ENCODE results near the gene TMEM184C.

Gene TMEM184C

GRCh38 chr4:147674073-147674472 lies 56.9 kb downstream of the TMEM184C start:
- Histone ChIP-seq H3K36me3 (replicated peaks; ENCODE audit: insufficient read depth, low read length) (no peaks in the 10 kb centered on the region), H3K9ac (ENCODE audit: low read length) (no peak overlapping the region), H3K27ac (ENCODE audit: low read length) (no peak overlapping the region), H3K27me3 (replicated peaks; ENCODE audit: insufficient read depth, low read length) (no peaks in the 10 kb centered on the region), H4K20me1 (ENCODE audit: insufficient read depth, low read length) (no peaks in the 10 kb centered on the region), H3K4me2 (ENCODE audit: low read depth, low read length) (no peak overlapping the region), H3K4me3 (ENCODE audit: low read length) (no peak overlapping the region), H3K4me1 (ENCODE audit: low read length) (no peaks in the 10 kb centered on the region), H3K9me3 (replicated peaks; ENCODE audit: insufficient read depth, low read length) (no peaks in the 10 kb centered on the region), H2AFZ (ENCODE audit: low read length) (no peak overlapping the region), H3F3A (ENCODE audit: insufficient read depth, low read length) (no peaks in the 10 kb centered on the region), H3K79me2 (ENCODE audit: low read length) (no peaks in the 10 kb centered on the region), H3K9me2 (replicated peaks; ENCODE audit: insufficient read depth, low read length) (no peaks in the 10 kb centered on the region)
- no peak for TF ChIP-seq EZH2phosphoT487 (IDR thresholded peaks at IDR 0.05; ENCODE audit: low read length)
- no peak for TF ChIP-seq EZH2 (optimal IDR thresholded peaks at IDR 0.05; ENCODE audit: low read depth, low read length)
- TF ChIP-seq, protein P1, sequence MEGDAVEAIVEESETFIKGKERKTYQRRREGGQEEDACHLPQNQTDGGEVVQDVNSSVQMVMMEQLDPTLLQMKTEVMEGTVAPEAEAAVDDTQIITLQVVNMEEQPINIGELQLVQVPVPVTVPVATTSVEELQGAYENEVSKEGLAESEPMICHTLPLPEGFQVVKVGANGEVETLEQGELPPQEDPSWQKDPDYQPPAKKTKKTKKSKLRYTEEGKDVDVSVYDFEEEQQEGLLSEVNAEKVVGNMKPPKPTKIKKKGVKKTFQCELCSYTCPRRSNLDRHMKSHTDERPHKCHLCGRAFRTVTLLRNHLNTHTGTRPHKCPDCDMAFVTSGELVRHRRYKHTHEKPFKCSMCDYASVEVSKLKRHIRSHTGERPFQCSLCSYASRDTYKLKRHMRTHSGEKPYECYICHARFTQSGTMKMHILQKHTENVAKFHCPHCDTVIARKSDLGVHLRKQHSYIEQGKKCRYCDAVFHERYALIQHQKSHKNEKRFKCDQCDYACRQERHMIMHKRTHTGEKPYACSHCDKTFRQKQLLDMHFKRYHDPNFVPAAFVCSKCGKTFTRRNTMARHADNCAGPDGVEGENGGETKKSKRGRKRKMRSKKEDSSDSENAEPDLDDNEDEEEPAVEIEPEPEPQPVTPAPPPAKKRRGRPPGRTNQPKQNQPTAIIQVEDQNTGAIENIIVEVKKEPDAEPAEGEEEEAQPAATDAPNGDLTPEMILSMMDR (IDR thresholded peaks at IDR 0.05; ENCODE audit: low read length), result no peak
- DNase-seq, result no peak

DNA sequence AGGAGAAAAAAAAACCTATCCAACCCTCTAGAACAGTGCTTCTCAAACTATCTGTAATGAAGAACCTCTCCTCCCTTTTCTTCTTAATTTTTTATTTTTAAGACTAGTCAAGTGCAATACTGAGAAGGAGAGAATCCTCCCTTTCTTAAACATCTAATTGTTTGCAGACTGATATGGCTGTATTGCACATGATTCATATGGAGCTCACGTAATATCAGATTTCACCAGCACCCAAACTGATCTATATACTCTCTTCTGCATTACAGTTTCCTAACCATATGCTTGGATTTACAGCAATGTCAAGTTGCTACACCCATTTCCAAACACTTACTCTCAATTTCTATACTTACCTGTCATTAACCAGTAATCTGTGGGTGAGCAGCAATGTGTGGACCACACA lies 57.3 kb downstream of the TMEM184C start:
- no peaks in the 10 kb centered on the region for H3K79me2 ChIP-seq (ENCODE audit: low read length)
- DNase-seq, result no peak
- H3K27ac ChIP-seq (ENCODE audit: low read length), result no peak overlapping the region
- H3K4me2 ChIP-seq (ENCODE audit: low read depth, low read length), result no peak overlapping the region
- no peaks in the 10 kb centered on the region for H3F3A ChIP-seq (ENCODE audit: insufficient read depth, low read length)
- no peaks in the 10 kb centered on the region for H3K9me3 ChIP-seq (replicated peaks; ENCODE audit: insufficient read depth, low read length)
- H2AFZ ChIP-seq (ENCODE audit: low read length), result no peak overlapping the region
- no peaks in the 10 kb centered on the region for H3K36me3 ChIP-seq (replicated peaks; ENCODE audit: insufficient read depth, low read length)
- H3K4me1 ChIP-seq (ENCODE audit: low read length), result no peaks in the 10 kb centered on the region
- no peaks in the 10 kb centered on the region for H3K27me3 ChIP-seq (replicated peaks; ENCODE audit: insufficient read depth, low read length)
- H3K4me3 ChIP-seq (ENCODE audit: low read length), result no peak overlapping the region
- no peaks in the 10 kb centered on the region for H4K20me1 ChIP-seq (ENCODE audit: insufficient read depth, low read length)
- TF ChIP-seq EZH2phosphoT487 (IDR thresholded peaks at IDR 0.05; ENCODE audit: low read length) (no peak), EZH2 (optimal IDR thresholded peaks at IDR 0.05; ENCODE audit: low read depth, low read length) (no peak)
- TF ChIP-seq, protein P1 (IDR thresholded peaks at IDR 0.05; ENCODE audit: low read length), result no peak
- no peaks in the 10 kb centered on the region for H3K9me2 ChIP-seq (replicated peaks; ENCODE audit: insufficient read depth, low read length)
- H3K9ac ChIP-seq (ENCODE audit: low read length), result no peak overlapping the region

DNA sequence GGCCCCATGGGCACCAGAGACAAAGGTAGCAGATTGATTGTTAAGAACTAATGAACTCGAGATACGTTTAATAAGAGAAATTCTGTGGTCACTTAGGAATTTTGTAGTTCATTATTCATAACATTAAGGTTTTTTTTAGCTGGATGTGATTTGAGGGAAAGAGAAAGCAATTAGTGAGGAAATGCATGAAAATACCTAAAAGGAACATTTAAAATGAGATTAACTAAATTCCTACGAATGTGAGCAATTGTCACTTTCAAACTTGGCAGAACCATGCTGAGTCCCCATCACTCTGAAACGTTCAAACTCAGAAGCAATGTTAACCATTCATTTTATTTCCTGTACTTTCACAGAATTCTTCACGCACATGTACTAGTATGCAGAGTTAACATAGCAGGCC lies 60.9 kb downstream of the TMEM184C start:
- H3K9me3 ChIP-seq (replicated peaks; ENCODE audit: insufficient read depth, low read length), result no peaks in the 10 kb centered on the region
- H3K27ac ChIP-seq (ENCODE audit: low read length), result no peak overlapping the region
- no peak overlapping the region for H2AFZ ChIP-seq (ENCODE audit: low read length)
- H3K79me2 ChIP-seq (ENCODE audit: low read length), result peaks cover 11% of the 10 kb centered on the region
- DNase-seq, result no peak
- H3K36me3 ChIP-seq (replicated peaks; ENCODE audit: insufficient read depth, low read length), result no peaks in the 10 kb centered on the region
- H3F3A ChIP-seq (ENCODE audit: insufficient read depth, low read length), result no peaks in the 10 kb centered on the region
- H3K9me2 ChIP-seq (replicated peaks; ENCODE audit: insufficient read depth, low read length), result no peaks in the 10 kb centered on the region
- no peak overlapping the region for H3K4me2 ChIP-seq (ENCODE audit: low read depth, low read length)
- H3K9ac ChIP-seq (ENCODE audit: low read length), result no peak overlapping the region
- 0 out of 2 replicates have a peak, but pooled peaks cover 5% of the 10 kb centered on the region for H3K4me1 ChIP-seq (ENCODE audit: low read length)
- no peak overlapping the region for H3K4me3 ChIP-seq (ENCODE audit: low read length)
- TF ChIP-seq, protein P1 (IDR thresholded peaks at IDR 0.05; ENCODE audit: low read length), result no peak
- TF ChIP-seq EZH2 (optimal IDR thresholded peaks at IDR 0.05; ENCODE audit: low read depth, low read length) (no peak), EZH2phosphoT487 (IDR thresholded peaks at IDR 0.05; ENCODE audit: low read length) (no peak)
- H3K27me3 ChIP-seq (replicated peaks; ENCODE audit: insufficient read depth, low read length), result no peaks in the 10 kb centered on the region
- H4K20me1 ChIP-seq (ENCODE audit: insufficient read depth, low read length), result no peaks in the 10 kb centered on the region
